IMR-90 (cell line): Measurements from ENCODE around the gene IL36B. TPM values are rescaled to one million over a fixed set of nuclear protein-coding genes. Genes with fewer than 3 reads are reported as not detected.

ENCODE experiments used
- ATAC-seq: fragments of 200-7000 bp; cut with Tn5 transposase; 2 replicates; pipeline ENCODE4 v1.9.1; 2020; ENCODE audit warnings: low read depth, mild to moderate bottlenecking, moderate library complexity
- BruUV-seq: library from RNA; stranded (reverse); fragments of 400-500 nt; replicated peaks from 2 replicates; lab custom pipeline; 2021; lab: Mats Ljungman, UMichigan
- CTCF ChIA-PET: fragments of 300-600 bp; formaldehyde crosslinking; extraction: SDS; loops from one replicate; lab custom pipeline; 2021; ENCODE audit warnings: antibody characterized with exemption; lab: Yijun Ruan, JAX
- POLR2A ChIA-PET: fragments of 300-600 bp; sonication (Branson Sonifier 250); formaldehyde crosslinking; loops from one replicate; lab custom pipeline; 2022; ENCODE audit warnings: antibody characterized with exemption; ENCODE audit not compliant: unreplicated experiment; lab: Charles Lee
- DNase-seq: peaks from one replicate; pipeline ENCODE4 v3.0.0; 2013
- H2AFZ ChIP-seq: replicated peaks from 2 replicates; pipeline ENCODE3; 2013; ENCODE audit warnings: low read length, mild to moderate bottlenecking; ENCODE audit not compliant: poor library complexity
- H2AK5ac ChIP-seq: 2 replicates; pipeline ENCODE4 v1.6.1; 2013; ENCODE audit warnings: low read depth, low read length, inconsistent platforms
- H2AK9ac ChIP-seq: replicated peaks from 2 replicates; pipeline ENCODE3; 2013; ENCODE audit warnings: mild to moderate bottlenecking, low read depth, low read length, moderate library complexity; ENCODE audit not compliant: poor library complexity
- H2BK120ac ChIP-seq: 2 replicates; pipeline ENCODE4 v1.6.1; 2013; ENCODE audit warnings: low read depth, low read length, inconsistent platforms
- H2BK15ac ChIP-seq: 3 replicates; pipeline ENCODE4 v1.6.1; 2013; ENCODE audit warnings: low read depth, low read length, inconsistent platforms
- H2BK20ac ChIP-seq: 2 replicates; pipeline ENCODE4 v1.6.1; 2013; ENCODE audit warnings: low read depth, mild to moderate bottlenecking, inconsistent platforms, low read length, moderate library complexity
- H2BK5ac ChIP-seq: 2 replicates; pipeline ENCODE4 v1.6.1; 2013; ENCODE audit warnings: mild to moderate bottlenecking, low read depth, low read length, inconsistent platforms; ENCODE audit not compliant: poor library complexity, severe bottlenecking
- H3K14ac ChIP-seq: replicated peaks from 2 replicates; pipeline ENCODE4 v1.6.1; 2013; ENCODE audit warnings: low read depth, low read length, inconsistent platforms
- H3K18ac ChIP-seq: 2 replicates; pipeline ENCODE4 v1.6.1; 2013; ENCODE audit warnings: low read depth, low read length, control low read depth
- H3K23ac ChIP-seq: 2 replicates; pipeline ENCODE4 v1.6.1; 2013; ENCODE audit warnings: low read depth, low read length, inconsistent platforms
- H3K27ac ChIP-seq: 2 replicates; pipeline ENCODE4 v1.5.1; 2013; ENCODE audit warnings: mild to moderate bottlenecking, control low read depth, low read length; ENCODE audit not compliant: insufficient read depth
- H3K27me3 ChIP-seq: 2 replicates; pipeline ENCODE4 v1.6.1; 2013; ENCODE audit warnings: low read length; ENCODE audit not compliant: control insufficient read depth, insufficient read depth
- H3K36me3 ChIP-seq: 2 replicates; pipeline ENCODE4 v1.6.1; 2013; ENCODE audit warnings: low read length, mixed read lengths; ENCODE audit not compliant: control insufficient read depth, insufficient read depth
- H3K4ac ChIP-seq: 2 replicates; pipeline ENCODE4 v1.6.1; 2013; ENCODE audit warnings: low read depth, low read length, inconsistent platforms
- H3K4me1 ChIP-seq: 2 replicates; pipeline ENCODE4 v1.6.1; 2013; ENCODE audit warnings: low read length, mixed read lengths; ENCODE audit not compliant: control insufficient read depth, insufficient read depth
- H3K4me2 ChIP-seq: 2 replicates; pipeline ENCODE4 v1.6.1; 2013; ENCODE audit warnings: low read depth, mild to moderate bottlenecking, control low read depth, low read length, moderate library complexity
- H3K4me3 ChIP-seq: 2 replicates; pipeline ENCODE4 v1.5.1; 2013; ENCODE audit warnings: low read depth, mild to moderate bottlenecking, control low read depth, low read length, moderate library complexity; ENCODE audit not compliant: insufficient read depth
- H3K56ac ChIP-seq: 2 replicates; pipeline ENCODE4 v1.6.1; 2013; ENCODE audit warnings: low read length, inconsistent platforms; ENCODE audit not compliant: insufficient read depth; ENCODE audit errors: extremely low read depth
- H3K79me1 ChIP-seq, 2 experiments: 2 replicates each; pipeline ENCODE4 v1.6.1; 2013; ENCODE audit warnings: low read length in 2 of 2, inconsistent platforms in 1 of 2, low read depth in 1 of 2
- H3K9ac ChIP-seq: 2 replicates; pipeline ENCODE4 v1.6.1; 2013; ENCODE audit warnings: low read depth, low read length, control low read depth
- H3K9me1 ChIP-seq: 2 replicates; pipeline ENCODE4 v1.6.1; 2013; ENCODE audit warnings: low read length, inconsistent platforms; ENCODE audit not compliant: insufficient read depth
- H3K9me3 ChIP-seq: 2 replicates; pipeline ENCODE4 v1.6.1; 2013; ENCODE audit warnings: low read length; ENCODE audit not compliant: control insufficient read depth, insufficient read depth
- H4K20me1 ChIP-seq: 2 replicates; pipeline ENCODE4 v1.6.1; 2013; ENCODE audit warnings: low read length, inconsistent platforms; ENCODE audit not compliant: insufficient read depth
- H4K5ac ChIP-seq: 2 replicates; pipeline ENCODE4 v1.6.1; 2013; ENCODE audit warnings: mild to moderate bottlenecking, low read depth, low read length, control low read depth
- H4K8ac ChIP-seq, 2 experiments: 2 replicates each; pipeline ENCODE4 v1.6.1; 2013; ENCODE audit warnings: low read depth in 2 of 2, low read length in 2 of 2, control low read depth in 1 of 2, inconsistent platforms in 1 of 2
- H4K91ac ChIP-seq: 2 replicates; pipeline ENCODE4 v1.6.1; 2013; ENCODE audit warnings: low read depth, low read length, inconsistent platforms; ENCODE audit not compliant: insufficient read depth
- BHLHE40 ChIP-seq: fragments of 150-350 bp; IDR thresholded peaks from 2 replicates; pipeline ENCODE4 v1.6.1; 2016; ENCODE audit warnings: mild to moderate bottlenecking, low read depth, low read length
- CEBPB ChIP-seq: IDR thresholded peaks from 2 replicates; pipeline ENCODE4 v1.6.1; 2012; ENCODE audit warnings: low read depth, low read length, improper control_type of control experiment
- CHD1 ChIP-seq: IDR thresholded peaks from 2 replicates; pipeline ENCODE4 v1.6.1; 2012; ENCODE audit warnings: low read depth, low read length, improper control_type of control experiment
- ELK1 ChIP-seq: fragments of 150-350 bp; IDR thresholded peaks from 2 replicates; pipeline ENCODE4 v1.6.1; 2016; ENCODE audit warnings: low read depth, mild to moderate bottlenecking, low read length, moderate library complexity, borderline replicate concordance
- FOS ChIP-seq: fragments of 150-350 bp; IDR thresholded peaks from 2 replicates; pipeline ENCODE4 v1.6.1; 2016; ENCODE audit warnings: low read depth, low read length
- MAFK ChIP-seq: IDR thresholded peaks from 2 replicates; pipeline ENCODE4 v1.6.1; 2012; ENCODE audit warnings: low read depth, low read length, improper control_type of control experiment
- MAZ ChIP-seq: IDR thresholded peaks from 2 replicates; pipeline ENCODE4 v1.6.1; 2012; ENCODE audit warnings: low read depth, mild to moderate bottlenecking, low read length, improper control_type of control experiment, moderate library complexity, borderline replicate concordance
- MXI1 ChIP-seq: IDR thresholded peaks from 2 replicates; pipeline ENCODE4 v1.6.1; 2012; ENCODE audit warnings: low read depth, mild to moderate bottlenecking, low read length, moderate library complexity, borderline replicate concordance
- NFE2L2 ChIP-seq: fragments of 150-350 bp; IDR thresholded peaks from 2 replicates; pipeline ENCODE4 v1.6.1; 2016; ENCODE audit warnings: low read depth, mild to moderate bottlenecking, low read length
- POLR2A ChIP-seq: IDR thresholded peaks from 2 replicates; pipeline ENCODE4 v1.6.1; 2012; ENCODE audit warnings: mild to moderate bottlenecking, low read depth, low read length
- RCOR1 ChIP-seq: IDR thresholded peaks from 2 replicates; pipeline ENCODE4 v1.6.1; 2012; ENCODE audit warnings: mild to moderate bottlenecking, low read length, improper control_type of control experiment; ENCODE audit not compliant: insufficient replicate concordance
- RFX5 ChIP-seq: IDR thresholded peaks from 2 replicates; pipeline ENCODE4 v1.8.0; 2012; ENCODE audit warnings: low read depth, mild to moderate bottlenecking, low read length, moderate library complexity
- SMC3 ChIP-seq: fragments of 150-350 bp; IDR thresholded peaks from 2 replicates; pipeline ENCODE4 v1.6.1; 2016; ENCODE audit warnings: low read depth, mild to moderate bottlenecking, antibody characterized with exemption, low read length, moderate library complexity
- USF2 ChIP-seq: fragments of 150-350 bp; IDR thresholded peaks from 2 replicates; pipeline ENCODE4 v1.6.1; 2017; ENCODE audit warnings: mild to moderate bottlenecking, antibody characterized with exemption, low read length, low read depth
- WGBS, 2 experiments: methylation state at CpG; one replicate each; pipeline versions ENCODE4 v1.1.5 to v1.1.7; 2013; ENCODE audit warnings: missing lambda C conversion rate in 2 of 2; ENCODE audit not compliant: insufficient read length in 1 of 2; ENCODE audit errors: extremely low coverage in 2 of 2; 5-methylcytosine and 5-hydroxymethylcytosine counted together
- dilution Hi-C: fragments of 300-500 bp; cut with HindIII; formaldehyde crosslinking; loops from one replicate; pipeline ENCODE4 v1.14.3; 2018; ENCODE audit warnings: low sequenced_read_pairs; ENCODE audit not compliant: unreplicated experiment
- in situ Hi-C: fragments of 300-500 bp; cut with MboI; formaldehyde crosslinking; loops from 3 replicates; pipeline ENCODE4 v1.14.3; 2019; ENCODE audit warnings: low sequenced_read_pairs, inconsistent platforms, mixed read lengths
- intact Hi-C: fragments of 100-400 bp; cut with micrococcal nuclease; formaldehyde crosslinking; loops from 2 replicates; pipeline ENCODE4 v1.10.0; 2022
- polyA plus RNA-seq, 3 experiments: library from polyadenylated mRNA; depleted of rRNA; stranded (reverse); fragments of >200 nt; gene quantifications; 2 replicates each; pipeline ENCODE4 v1.2.3, GENCODE V29; 2012; ENCODE audit warnings: low replicate concordance in 1 of 3
- total RNA-seq: library from RNA; depleted of rRNA; stranded (reverse); fragments of >200 nt; gene quantifications from 2 replicates; pipeline ENCODE4 v1.2.3, GENCODE V29; 2012

Gene IL36B
- total and polyA plus RNA-seq, 2 of the 4 experiments (the other 2 are of a cell fraction) = not detected

GRCh38 chr2:113014067-113014466, 38.6 kb downstream of the IL36B start:
- Histone ChIP-seq H3K36me3 (no peaks in the 10 kb centered on the region), H3K9ac (no peak overlapping the region), H2AK9ac (no peak overlapping the region), H3K4ac (no peak overlapping the region), H3K4me3 (no peak overlapping the region), H3K14ac (no peak overlapping the region), H4K5ac (no peak overlapping the region), H3K27ac (no peak overlapping the region), H2BK20ac (no peak overlapping the region), H2BK5ac (no peak overlapping the region), H3K23ac (no peak overlapping the region), H3K9me1 (no peaks in the 10 kb centered on the region), H4K20me1 (no peaks in the 10 kb centered on the region), H2BK120ac (no peak overlapping the region), H3K27me3 (peaks cover 2% of the 10 kb centered on the region), H3K9me3 (no peaks in the 10 kb centered on the region), H3K18ac (no peak overlapping the region), H4K8ac (no peak overlapping the region), H3K4me1 (no peaks in the 10 kb centered on the region), H4K91ac (no peak overlapping the region), H2BK15ac (no peak overlapping the region), H2AFZ (no peak overlapping the region), H3K56ac (no peak overlapping the region), H3K4me2 (no peak overlapping the region), H2AK5ac (no peak overlapping the region), H3K79me1 (no peaks in the 10 kb centered on the region)
- no TSS peak for BruUV-seq
- dilution Hi-C loops = no loop called here
- CTCF ChIA-PET = no interaction called here
- ATAC-seq (no peak), DNase-seq (no peak)
- in situ Hi-C loops = no loop called here
- TF ChIP-seq CEBPB (no peak), RFX5 (no peak), MXI1 (no peak), POLR2A (no peak), SMC3 (no peak), ELK1 (no peak), BHLHE40 (no peak), FOS (no peak), MAFK (no peak), RCOR1 (no peak), USF2 (no peak), NFE2L2 (no peak), CHD1 (no peak), MAZ (no peak)
- POLR2A ChIA-PET = no interaction called here
- intact Hi-C loops = no loop called here
- no CpG with 5 or more reads among the region's 2 CpGs for WGBS, 2 experiments
